GM18861 (cell line): Measurements from ENCODE around the gene GLE1.

Experiments
- ATAC-seq: cut with Tn5 transposase; IDR thresholded peaks from one replicate; pipeline ENCODE4 v1.9.1; 2021; ENCODE audit not compliant: unreplicated experiment

Gene GLE1

GRCh38 chr9:128587453-128587852 lies 82.9 kb downstream of the GLE1 start:
- no peak for ATAC-seq

- no peak for ATAC-seq
Measured at GRCh38 chr9:128588581-128589233, 84.2 kb downstream of the GLE1 start.
